Endometrium (tissue), 2 donors: ENCODE results near the gene LBH.

Source experiments
- FAIRE-seq: peaks from 2 replicates; lab custom pipeline; 2012; peaks lifted over from hg19 to GRCh38; lab: Jason Lieb, UNC
- donor health status: control.
- donor health status: control.

LBH gene

GRCh38 chr2:30231212-30231995 lies at the start of gene LBH:
Gene LBH, plus strand, starts transcription at chr2:30231534. Its CDS starts 205 bp downstream, at chr2:30231739.
- FAIRE-seq, result no peak

DNA sequence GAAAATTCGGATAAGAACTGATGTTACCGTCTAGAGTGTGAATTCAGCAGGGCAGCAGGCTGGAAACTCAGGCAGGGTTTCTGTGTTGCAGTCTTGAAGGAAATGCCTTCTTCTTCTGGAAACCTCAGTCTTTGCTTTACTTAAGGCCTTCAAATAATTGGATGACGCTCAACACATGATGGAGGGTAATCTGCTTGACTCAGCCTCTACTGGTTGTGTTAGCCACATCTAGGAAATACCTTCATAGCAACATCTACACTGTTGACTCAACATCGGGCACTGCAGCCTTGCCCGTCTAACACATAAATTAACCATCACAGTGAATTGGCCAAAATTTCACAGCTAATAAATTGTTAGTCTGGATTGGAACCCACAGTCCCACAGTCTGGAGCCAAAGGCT lies 47.3 kb upstream of the LBH start:
- FAIRE-seq, result no peak

DNA sequence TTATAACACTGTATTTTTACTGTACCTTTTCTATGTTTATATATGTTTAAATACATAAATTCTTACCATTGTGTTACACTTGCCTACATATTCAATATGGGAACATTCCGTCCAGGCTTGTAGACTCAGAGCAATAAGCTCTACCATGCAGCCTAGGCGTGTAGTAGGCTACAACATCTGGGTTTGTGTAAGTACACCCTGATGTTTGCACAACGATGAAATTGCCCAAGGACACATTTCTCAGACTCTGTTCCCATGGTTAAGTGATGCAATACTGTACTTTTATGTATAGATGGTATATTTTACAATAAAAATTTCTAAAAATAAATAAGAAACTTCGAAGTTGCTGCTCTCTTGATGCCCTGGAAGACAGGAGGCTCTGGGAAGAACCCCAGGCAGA lies 46.2 kb upstream of the LBH start:
- FAIRE-seq, result no peak

- FAIRE-seq, result no peak
Observed at GRCh38 chr2:30188292-30188691, 43.0 kb upstream of the LBH start.

GRCh38 chr2:30190637-30191036 lies 40.7 kb upstream of the LBH start:
- no peak for FAIRE-seq

- no peak for FAIRE-seq
Observed at GRCh38 chr2:30191107-30191506, 40.2 kb upstream of the LBH start.

- no peak for FAIRE-seq
Observed at GRCh38 chr2:30191819-30192271, 39.5 kb upstream of the LBH start.

- no peak for FAIRE-seq
Observed at GRCh38 chr2:30192314-30192713, 39.0 kb upstream of the LBH start.

DNA sequence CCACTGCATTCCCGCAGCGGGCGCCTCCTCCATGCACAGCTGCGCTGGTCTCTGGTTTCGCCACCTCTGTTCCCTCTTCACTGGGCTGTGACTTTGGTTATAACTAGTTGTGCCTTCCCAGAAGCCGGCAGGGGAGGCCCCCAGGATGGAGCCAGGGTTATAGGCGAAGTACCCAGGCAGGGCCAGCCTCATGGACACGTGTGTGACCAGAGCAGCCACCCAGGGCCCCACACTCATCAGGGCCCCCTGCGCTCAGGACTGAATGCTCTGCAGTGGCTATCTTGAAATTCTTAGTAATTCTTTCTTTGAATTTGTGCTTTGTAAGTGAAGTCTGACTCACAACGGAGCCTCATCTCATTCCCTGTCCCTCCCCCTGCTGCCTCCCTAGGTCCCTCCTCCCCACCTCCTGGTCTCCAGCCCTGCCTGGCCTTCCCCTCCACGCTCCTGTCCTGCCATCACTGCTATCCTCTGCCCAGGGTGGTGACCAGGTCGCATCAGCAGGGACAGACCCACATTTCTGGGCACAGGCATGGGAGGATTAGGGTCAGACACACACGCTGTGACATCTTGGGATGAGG lies 38.1 kb upstream of the LBH start:
- FAIRE-seq, result no peak

DNA sequence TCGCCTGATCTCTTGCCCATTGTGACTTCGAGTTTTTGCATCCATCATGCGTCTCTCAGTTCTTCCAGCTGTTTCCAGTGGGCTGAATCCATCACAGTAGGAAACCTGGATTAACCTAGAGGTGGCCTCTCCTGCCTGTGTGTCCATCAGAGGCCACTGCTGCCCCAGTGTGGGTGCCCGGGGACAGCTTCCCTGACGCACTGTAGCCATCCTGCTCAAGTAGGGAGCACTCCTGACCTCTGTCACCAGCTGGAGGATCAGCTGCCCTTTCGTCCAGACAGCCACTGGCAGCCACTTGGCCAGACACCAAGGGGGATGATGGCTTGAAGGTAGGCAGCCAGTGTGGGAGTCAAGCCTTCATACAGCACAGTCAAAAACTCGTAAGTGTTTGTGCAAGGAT lies 36.9 kb upstream of the LBH start:
- FAIRE-seq, result no peak

DNA sequence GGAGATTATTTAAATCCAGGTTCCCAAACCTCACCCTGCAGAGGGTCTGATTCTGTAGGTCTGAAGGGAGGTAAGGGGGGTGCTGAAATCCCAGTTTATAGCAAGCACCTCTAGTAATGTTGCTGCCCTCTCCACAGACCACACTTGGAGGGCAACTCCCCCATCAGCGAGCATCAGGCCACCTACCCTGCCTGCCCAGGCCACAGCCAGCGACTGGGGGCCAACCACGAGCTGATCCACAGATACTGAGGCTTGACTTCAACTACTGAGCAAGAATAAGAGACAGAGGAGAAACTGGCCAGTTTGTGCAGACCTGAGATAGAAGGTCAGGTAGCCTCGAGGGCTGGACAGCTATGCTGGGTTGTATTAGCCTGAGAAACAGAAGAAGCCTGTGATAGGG lies 36.3 kb upstream of the LBH start:
- FAIRE-seq, result no peak

GRCh38 chr2:30197570-30198192 lies 33.7 kb upstream of the LBH start:
- no peak for FAIRE-seq

DNA sequence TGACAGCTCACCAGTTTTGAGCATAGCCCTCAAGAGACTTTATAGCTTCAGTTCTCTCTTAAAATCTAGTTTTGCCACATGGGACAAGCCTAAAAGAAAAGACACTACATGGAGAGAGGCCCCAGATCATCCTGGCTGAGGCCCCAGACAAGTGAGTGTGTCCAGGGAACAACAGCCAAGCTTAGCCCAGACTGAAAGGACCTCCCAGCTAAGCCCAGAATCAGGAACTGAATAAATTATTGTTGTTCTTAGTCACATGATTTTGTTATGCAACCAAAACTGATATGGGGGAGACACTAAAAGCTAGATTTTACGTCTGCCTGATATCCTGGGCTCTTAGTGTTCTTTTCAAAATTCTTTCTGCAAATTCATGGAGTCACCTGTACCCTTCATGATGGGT lies 29.3 kb upstream of the LBH start:
- FAIRE-seq, result no peak

DNA sequence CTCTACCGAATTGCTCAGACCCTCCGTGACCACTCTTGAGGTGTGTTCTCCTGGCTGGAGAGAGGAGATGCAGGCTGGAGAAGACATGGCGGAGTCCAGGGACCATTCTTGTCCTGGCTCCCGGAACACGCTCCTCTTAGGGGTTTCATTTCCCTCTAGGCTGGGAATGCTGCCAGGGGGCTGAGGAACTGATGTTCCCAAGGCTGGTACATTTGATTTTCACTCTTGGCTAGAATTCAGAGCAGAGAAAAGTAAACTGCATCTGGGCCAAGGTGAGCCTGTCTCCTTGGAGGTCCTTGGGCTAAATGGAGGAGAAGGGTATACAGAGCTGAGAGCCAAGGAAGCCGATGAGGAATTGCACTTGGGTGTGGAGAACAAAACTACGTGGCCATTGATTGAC lies 28.2 kb upstream of the LBH start:
- FAIRE-seq, result no peak

DNA sequence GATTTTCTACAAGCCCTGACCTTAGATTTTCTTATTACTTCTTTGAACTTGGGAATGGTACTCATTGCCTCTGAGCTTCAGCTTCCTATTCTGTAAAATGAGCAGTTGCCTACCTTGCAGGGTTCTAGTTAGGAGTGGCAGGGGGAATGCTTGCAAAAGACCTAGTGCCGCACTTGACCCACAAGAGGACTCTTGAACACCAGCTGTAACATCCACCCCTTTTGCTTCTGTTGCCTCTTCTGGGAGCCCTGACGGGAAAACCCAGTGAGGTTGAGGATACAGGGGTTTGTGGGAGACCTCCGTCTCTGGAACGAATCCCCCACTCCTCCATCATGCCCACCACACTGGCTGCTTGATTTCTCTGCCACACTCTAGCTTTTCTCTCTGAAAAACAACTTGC lies 27.1 kb upstream of the LBH start:
- no peak for FAIRE-seq

DNA sequence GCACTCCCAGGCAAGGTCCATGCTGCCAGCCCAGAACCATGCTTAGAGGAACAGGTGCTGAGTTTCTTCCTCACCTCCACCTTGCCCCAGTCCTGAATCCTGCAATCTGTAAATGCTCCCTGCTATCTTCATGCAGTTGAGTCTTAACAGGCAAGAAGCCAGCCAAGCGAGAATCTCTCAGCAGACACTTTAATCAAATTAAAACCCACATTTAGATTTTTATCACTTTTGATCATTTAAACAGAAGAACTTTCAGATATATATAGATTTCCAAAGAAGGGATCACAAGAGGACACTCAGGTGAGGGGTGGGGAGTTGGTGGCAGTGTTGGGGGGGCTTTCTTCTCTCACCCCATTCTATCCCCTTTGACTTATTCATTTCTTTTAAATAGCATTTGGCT lies 25.9 kb upstream of the LBH start:
- FAIRE-seq, result no peak

- no peak for FAIRE-seq
Observed at GRCh38 chr2:30206461-30207430, 24.6 kb upstream of the LBH start.

DNA sequence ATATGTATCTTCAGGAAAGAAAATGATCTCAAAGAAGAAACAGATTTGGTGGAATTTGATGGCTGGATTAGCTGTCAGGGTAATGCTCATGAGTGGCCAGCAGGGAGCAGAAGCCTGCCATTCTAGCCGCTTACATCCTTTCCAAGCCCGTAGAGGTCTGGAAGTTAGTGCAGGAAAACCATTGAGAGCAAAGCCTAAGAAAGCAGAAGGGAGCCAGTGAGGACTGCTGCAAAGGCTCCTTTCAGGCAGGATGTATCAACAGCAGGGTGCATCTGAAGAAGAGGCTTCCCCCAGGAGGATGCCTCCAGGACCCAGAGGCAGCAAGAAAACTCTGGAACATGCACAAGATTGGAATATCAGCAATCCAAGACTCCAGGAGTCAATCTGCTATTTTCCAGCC lies 22.9 kb upstream of the LBH start:
- peak; percentile 64 for FAIRE-seq

- no peak for FAIRE-seq
Observed at GRCh38 chr2:30209227-30209626, 22.1 kb upstream of the LBH start.

DNA sequence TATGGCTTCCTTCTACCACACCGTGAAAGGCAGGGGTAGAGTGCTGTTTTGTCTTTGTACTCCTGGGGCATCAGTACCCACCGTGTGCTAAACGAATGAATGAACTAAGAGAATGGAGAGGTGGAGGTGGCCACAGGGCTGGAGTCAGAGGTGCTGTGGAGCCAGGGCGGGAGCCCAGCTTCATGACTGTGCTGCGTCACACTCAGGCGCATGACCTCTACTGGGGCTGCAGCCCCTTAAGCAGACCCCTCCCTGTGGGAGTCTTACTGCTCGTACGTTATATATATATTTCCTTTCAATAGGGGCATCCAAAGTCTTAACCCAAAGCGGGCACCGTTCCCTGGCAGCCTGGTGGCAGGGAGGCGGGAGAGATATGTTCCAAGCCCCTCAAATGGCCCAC lies 18.0 kb upstream of the LBH start:
- no peak for FAIRE-seq

DNA sequence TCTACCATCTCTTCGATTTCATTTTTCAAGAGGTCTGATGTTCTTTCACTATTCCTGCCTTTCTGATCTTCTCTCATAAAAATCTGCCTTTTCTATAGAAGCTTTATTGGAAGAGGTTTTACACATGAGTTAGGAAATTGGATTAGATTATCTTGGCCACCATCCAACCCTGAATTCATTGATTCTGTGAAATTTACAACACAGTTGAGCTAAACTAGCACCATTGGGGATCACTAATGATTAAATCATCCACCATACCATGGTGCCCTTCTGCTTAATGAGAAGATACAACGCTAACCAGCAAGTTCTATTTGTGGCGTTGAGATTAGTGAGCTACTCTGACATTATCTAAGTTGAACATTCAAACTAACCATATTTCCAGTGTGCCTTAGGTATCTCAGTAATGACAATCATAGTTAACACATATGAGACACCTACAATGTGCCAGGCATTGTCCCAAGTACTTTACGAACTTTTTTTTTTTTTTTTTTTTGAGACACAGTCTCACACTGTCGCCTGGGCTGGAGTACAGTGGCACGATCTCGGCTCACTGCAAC lies 17.3 kb upstream of the LBH start:
- FAIRE-seq, result no peak

- no peak for FAIRE-seq
Observed at GRCh38 chr2:30216157-30216556, 15.2 kb upstream of the LBH start.
